ENCODE data around the gene SMCR8.
A peak's percentile ranks its signal among the peaks of the same experiment; 100 is the strongest.
"Not testable (repeated sequence)": the region's sequence is repeated elsewhere in the genome, so short reads cannot be mapped to it uniquely, and the experiment has no call there.

The SMCR8 gene

GRCh38 chr17:18314731-18315561 is at the start of gene SMCR8, which contains the start of gene TOP3A:
SMCR8 (plus strand) TSS chr17:18315293; CDS start chr17:18315790, 497 bp downstream.
TOP3A (minus strand) TSS chr17:18314994; CDS start chr17:18314778, 216 bp downstream.
- DNase-seq = peak; percentile 77

- DNase-seq = no peak
These were observed 47.7 kb upstream of the SMCR8 start for GRCh38 chr17:18267366-18267765.

- no peak for DNase-seq
These were observed 47.0 kb upstream of the SMCR8 start for GRCh38 chr17:18267927-18268711.

GRCh38 chr17:18270046-18270931 is 44.8 kb upstream of the SMCR8 start:
- DNase-seq = no peak

GRCh38 chr17:18277076-18277475 is 38.0 kb upstream of the SMCR8 start:
- DNase-seq = no peak

- DNase-seq = no peak
These were observed 36.2 kb upstream of the SMCR8 start for GRCh38 chr17:18278867-18279266.

GRCh38 chr17:18280249-18280648 is 34.8 kb upstream of the SMCR8 start:
- no peak for DNase-seq

GRCh38 chr17:18280766-18281371 is 34.2 kb upstream of the SMCR8 start:
- peak; percentile 71 for DNase-seq

- no peak for DNase-seq
These were observed 33.3 kb upstream of the SMCR8 start for GRCh38 chr17:18281788-18282187.

- DNase-seq = no peak
These were observed 29.8 kb upstream of the SMCR8 start for GRCh38 chr17:18285296-18285695.

GRCh38 chr17:18291718-18292540 is 23.2 kb upstream of the SMCR8 start:
- no peak for DNase-seq

GRCh38 chr17:18298061-18298460 is 17.0 kb upstream of the SMCR8 start:
- DNase-seq = not testable (repeated sequence)

GRCh38 chr17:18300725-18301480 is 14.2 kb upstream of the SMCR8 start:
- DNase-seq = no peak

- not testable (repeated sequence) for DNase-seq
These were observed 11.9 kb upstream of the SMCR8 start for GRCh38 chr17:18303206-18303605.

GRCh38 chr17:18309202-18309601 is 5.9 kb upstream of the SMCR8 start:
- no peak for DNase-seq

GRCh38 chr17:18314059-18314730 is 898 bp upstream of the SMCR8 start:
- no peak for DNase-seq

- no peak for DNase-seq
These were observed 449 bp downstream of the SMCR8 start for GRCh38 chr17:18315562-18315922.

- no peak for DNase-seq
These were observed 868 bp downstream of the SMCR8 start for GRCh38 chr17:18315961-18316360.

GRCh38 chr17:18318117-18318516 is 3.0 kb downstream of the SMCR8 start:
- DNase-seq = no peak

- no peak for DNase-seq
These were observed 3.8 kb downstream of the SMCR8 start for GRCh38 chr17:18318771-18319450.

All from NCI-H2029 treated with DMSO at 0.1 percent for 48 hours (cell line).